ENCODE measurements around the gene RGCC.
A peak's percentile ranks its signal among the peaks of the same experiment; 100 is the strongest.
"Not testable (repeated sequence)": the region's sequence is repeated elsewhere in the genome, so short reads cannot be mapped to it uniquely, and the experiment has no call there.

RGCC gene, protein sequence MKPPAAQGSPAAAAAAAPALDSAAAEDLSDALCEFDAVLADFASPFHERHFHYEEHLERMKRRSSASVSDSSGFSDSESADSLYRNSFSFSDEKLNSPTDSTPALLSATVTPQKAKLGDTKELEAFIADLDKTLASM

DNA sequence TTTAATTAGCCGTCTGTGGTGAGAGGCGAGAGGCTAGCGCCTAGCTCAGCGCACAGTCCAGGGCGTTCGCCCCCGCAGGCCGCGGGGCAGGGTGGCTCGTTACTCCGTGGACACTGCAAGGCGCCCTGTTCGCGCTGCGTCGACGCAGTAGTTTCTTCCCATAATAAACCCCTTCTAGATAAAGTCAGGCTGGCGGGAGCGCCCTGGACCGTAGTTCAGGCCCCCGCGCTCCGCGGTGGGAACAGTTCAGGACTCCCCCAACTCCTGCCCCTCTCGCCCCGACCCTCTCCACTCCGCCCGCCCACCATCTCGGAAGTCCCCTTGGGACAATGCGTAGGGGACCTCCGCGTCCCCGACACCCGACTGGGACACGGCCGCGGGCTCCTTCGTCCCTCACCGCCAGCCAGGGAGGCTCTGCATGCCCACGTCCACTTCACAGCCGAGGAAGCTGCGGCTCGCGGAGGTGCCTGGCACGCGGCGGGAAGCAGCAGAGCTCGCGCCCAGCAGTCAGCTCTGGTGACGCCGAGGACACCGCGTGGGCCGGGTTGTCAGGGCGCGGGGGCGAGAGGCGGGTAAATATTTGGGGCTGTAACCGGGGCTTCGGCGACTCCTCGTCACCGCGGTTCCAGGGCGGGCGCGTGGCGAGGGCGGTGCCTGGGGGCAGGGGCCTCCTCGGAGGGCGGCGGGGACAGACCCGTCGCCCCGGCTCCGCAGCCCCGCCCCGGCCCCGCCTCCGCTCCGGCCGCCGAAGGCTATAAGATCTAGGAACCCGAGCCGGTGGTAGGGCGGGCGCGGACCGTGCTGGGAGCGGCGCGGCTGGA is at the start of gene RGCC:
Gene RGCC (plus strand): TSS at position 783 of the 821 bp plus-strand sequence. CDS start 158 bp downstream, outside the sequence.
- Mint-ChIP-seq H3K4me3 (peak within 1 kb of the TSS; percentile 99), H3K36me3 (peaks cover 17% of the 10 kb centered on the region), H3K4me1 (peaks cover 38% of the 10 kb centered on the region), H3K9me3 (no peaks in the 10 kb centered on the region), H3K27me3 (no peaks in the 10 kb centered on the region), H3K27ac (peak within 1 kb of the TSS; percentile 83)

DNA sequence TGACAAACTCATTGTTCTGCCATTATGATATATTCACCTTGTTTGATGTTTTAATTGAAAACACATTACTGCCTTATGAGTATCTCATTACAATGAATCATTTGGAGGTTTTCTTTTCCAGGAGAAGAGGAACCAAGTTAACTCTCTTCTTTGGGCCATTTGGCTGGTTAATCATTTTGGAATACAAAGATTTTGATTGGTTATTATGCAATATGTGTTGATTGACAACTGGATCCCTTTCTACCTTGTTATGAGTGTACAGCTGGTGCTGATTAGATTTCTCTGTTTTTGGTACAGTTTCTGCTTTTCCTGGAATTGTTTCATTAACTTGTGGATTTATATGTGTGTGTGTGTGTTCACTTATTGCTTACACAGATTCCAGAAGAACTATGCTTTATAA is 49.2 kb upstream of the RGCC start:
- Mint-ChIP-seq H3K9me3 (no peaks in the 10 kb centered on the region), H3K36me3 (no peaks in the 10 kb centered on the region), H3K27ac (no peak overlapping the region), H3K4me3 (no peak overlapping the region), H3K4me1 (peaks cover 3% of the 10 kb centered on the region), H3K27me3 (no peaks in the 10 kb centered on the region)

DNA sequence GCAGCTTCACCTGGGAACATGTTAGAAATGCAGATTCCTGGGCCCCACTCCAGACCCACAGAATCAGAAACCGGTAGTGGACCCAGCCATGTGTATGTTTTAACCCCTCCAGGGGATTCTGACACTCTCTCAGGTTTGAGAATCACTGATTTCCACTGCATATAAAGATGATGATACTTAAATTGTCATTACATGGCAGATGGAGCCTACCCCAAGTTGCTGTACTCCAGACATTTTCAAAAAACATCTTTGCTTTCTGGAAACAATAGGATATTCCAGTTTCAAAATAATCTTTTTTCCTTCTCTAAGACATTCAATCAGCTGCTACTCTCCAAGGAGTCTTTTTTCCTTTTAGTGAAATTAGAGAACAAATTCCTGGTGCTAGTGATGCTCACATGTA is 48.6 kb upstream of the RGCC start:
- Mint-ChIP-seq H3K4me3 (no peak overlapping the region), H3K27me3 (no peaks in the 10 kb centered on the region), H3K4me1 (peaks cover 3% of the 10 kb centered on the region), H3K27ac (no peak overlapping the region), H3K36me3 (no peaks in the 10 kb centered on the region), H3K9me3 (no peaks in the 10 kb centered on the region)

DNA sequence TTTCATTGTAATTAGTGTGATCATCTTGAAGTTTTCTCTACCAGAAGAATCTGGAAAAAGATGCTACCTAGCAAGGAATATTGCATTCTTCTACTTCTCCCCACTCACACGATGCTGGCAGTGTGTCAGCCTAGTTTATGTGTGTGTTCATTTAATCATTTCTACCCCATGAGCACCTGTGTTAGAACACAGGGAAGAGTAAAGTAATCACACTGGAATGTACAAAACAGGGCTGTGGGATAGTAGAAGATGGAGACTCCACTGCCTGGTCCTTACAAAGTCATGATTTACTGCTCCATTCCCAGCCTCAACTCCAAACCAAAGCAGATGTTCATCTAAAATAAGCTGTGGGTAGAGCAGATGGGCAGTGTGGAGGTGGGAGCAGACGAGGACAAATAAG is 47.7 kb upstream of the RGCC start:
- Mint-ChIP-seq H3K27ac (no peak overlapping the region), H3K9me3 (no peaks in the 10 kb centered on the region), H3K4me1 (peaks cover 3% of the 10 kb centered on the region), H3K27me3 (no peaks in the 10 kb centered on the region), H3K4me3 (no peak overlapping the region), H3K36me3 (no peaks in the 10 kb centered on the region)

DNA sequence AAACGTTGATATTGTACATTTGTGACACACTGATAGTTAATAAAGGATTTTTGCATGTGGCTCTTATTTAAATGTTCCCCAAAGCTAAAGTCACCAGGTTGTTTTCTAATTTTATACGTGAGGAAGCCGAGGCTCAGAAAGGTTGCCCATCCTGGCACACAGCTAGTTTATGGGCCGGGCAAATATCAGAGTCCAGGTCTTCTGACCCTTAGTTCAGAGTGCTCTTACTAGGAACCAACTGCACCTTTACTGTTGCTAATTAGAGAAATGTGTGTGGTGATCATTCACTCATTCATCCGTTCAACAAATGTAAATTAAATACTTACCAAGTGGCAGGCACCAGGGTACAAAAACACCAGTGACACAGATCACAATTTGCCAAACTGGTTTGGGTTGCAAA is 46.3 kb upstream of the RGCC start:
- Mint-ChIP-seq H3K9me3 (no peaks in the 10 kb centered on the region), H3K27me3 (no peaks in the 10 kb centered on the region), H3K4me3 (no peak overlapping the region), H3K27ac (no peak overlapping the region), H3K36me3 (no peaks in the 10 kb centered on the region), H3K4me1 (peaks cover 3% of the 10 kb centered on the region)

DNA sequence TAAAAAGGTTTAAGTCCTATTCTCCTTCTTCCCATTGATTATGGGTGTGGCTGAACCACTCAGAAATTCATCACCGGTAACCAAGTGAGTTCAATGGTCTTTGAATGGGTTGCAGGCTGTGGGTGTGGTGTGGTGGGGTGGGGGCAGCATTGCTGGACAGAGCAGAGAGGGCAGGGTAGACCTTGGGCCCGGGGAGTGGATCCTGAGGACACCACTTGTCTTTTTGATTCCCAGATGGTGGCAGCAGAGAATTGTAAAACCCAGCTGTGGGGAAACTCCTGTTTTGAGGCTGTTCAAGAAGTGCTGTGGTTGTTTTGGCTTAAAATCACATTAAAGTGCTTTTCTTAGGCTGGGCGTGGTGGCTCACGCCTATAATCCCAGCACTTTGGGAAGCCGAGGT is 45.8 kb upstream of the RGCC start:
- H3K36me3 Mint-ChIP-seq = no peaks in the 10 kb centered on the region
- no peak overlapping the region for H3K27ac Mint-ChIP-seq

DNA sequence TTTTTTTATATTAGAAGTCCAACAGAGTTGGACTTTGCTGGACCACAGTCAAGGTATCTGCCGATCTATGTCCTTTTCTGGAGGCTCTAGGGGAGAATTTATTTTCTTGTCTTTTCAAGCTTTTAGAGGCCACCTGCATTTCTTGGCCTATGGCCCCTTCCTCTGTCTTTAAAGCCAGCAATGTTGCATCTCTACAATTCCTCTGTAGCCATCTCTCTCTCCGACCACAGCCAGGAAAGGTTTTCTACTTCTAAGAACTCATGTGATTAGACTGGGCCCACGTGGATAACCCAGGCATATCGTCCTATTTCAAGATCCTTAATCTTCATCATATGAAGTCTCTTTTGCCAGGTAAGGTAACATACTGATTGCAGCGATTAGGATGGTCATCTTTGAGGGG is 43.5 kb upstream of the RGCC start:
- Mint-ChIP-seq H3K4me3 (no peak overlapping the region), H3K9me3 (no peaks in the 10 kb centered on the region), H3K27me3 (no peaks in the 10 kb centered on the region), H3K4me1 (peaks cover 3% of the 10 kb centered on the region), H3K27ac (no peak overlapping the region), H3K36me3 (peaks cover 1% of the 10 kb centered on the region)

More for the DNA sequence above, 45.8 kb upstream of the RGCC start:
- no peak overlapping the region for H3K4me3 Mint-ChIP-seq
- peaks cover 3% of the 10 kb centered on the region for H3K4me1 Mint-ChIP-seq
- no peaks in the 10 kb centered on the region for H3K9me3 Mint-ChIP-seq
- no peaks in the 10 kb centered on the region for H3K27me3 Mint-ChIP-seq

DNA sequence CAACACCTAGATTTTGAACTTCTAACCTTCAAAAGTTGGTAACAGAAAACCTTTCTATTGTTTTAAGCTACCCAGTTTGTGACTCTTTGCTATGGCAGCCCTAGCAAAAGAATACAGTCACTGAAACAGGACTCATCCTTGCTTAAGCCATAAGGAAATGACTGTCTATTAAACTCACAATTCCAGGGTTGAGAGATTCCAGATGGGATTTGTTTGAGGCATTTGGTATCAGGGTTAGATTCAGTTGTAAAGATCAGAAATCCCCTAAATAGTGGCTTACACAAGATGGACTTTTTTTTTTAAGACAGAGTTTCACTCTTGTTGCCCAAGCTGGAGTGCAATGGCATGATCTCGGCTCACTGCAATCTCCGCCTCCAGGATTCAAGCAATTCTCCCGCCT is 41.1 kb upstream of the RGCC start:
- H3K4me1 Mint-ChIP-seq = no peaks in the 10 kb centered on the region
- H3K27me3 Mint-ChIP-seq = no peaks in the 10 kb centered on the region
- H3K27ac Mint-ChIP-seq = no peak overlapping the region
- no peak overlapping the region for H3K4me3 Mint-ChIP-seq
- H3K9me3 Mint-ChIP-seq = no peaks in the 10 kb centered on the region
- peaks cover 1% of the 10 kb centered on the region for H3K36me3 Mint-ChIP-seq

DNA sequence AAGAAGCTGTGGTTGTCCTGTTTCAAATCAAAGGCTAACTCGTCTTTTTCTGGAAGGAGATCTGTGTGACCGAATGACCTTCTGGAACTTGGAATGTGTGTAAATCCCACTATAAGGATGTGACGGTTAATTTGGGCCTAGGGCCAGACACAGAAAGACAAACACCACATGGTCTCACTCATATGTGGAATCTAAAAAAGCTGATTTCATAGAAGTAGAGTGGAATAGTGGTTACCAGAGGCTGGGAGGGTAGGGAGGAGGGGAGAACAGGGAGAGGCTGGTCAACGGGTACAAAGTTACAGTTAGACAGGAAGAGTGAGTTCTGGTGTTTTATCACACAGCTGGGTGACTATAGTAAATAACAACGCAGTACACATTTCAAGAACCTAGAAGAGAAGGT is 39.3 kb upstream of the RGCC start:
- H3K9me3 Mint-ChIP-seq = no peaks in the 10 kb centered on the region
- H3K27ac Mint-ChIP-seq = no peak overlapping the region
- H3K4me3 Mint-ChIP-seq = no peak overlapping the region
- H3K27me3 Mint-ChIP-seq = no peaks in the 10 kb centered on the region
- H3K4me1 Mint-ChIP-seq = no peaks in the 10 kb centered on the region
- H3K36me3 Mint-ChIP-seq = peaks cover 1% of the 10 kb centered on the region

DNA sequence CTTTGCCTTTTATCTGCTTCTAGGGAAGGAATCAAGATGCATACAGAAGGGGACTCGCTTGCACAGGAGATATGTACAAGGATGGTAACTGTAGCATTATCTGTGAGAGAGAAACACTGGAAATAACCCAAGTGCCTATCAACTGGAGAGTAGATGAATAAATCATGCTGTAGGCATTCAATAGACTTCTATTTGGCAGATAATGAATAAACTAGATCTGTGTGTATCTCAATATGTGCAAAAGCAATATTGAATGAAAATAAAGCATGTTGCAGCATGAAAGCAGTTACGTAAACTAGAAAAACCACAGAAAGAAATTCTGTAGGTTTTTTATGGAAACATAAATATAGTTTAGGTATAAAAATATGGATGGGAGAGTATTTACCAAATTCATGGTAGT is 38.6 kb upstream of the RGCC start:
- Mint-ChIP-seq H3K27me3 (no peaks in the 10 kb centered on the region), H3K4me1 (no peaks in the 10 kb centered on the region), H3K9me3 (no peaks in the 10 kb centered on the region), H3K4me3 (no peak overlapping the region), H3K27ac (no peak overlapping the region), H3K36me3 (peaks cover 1% of the 10 kb centered on the region)

DNA sequence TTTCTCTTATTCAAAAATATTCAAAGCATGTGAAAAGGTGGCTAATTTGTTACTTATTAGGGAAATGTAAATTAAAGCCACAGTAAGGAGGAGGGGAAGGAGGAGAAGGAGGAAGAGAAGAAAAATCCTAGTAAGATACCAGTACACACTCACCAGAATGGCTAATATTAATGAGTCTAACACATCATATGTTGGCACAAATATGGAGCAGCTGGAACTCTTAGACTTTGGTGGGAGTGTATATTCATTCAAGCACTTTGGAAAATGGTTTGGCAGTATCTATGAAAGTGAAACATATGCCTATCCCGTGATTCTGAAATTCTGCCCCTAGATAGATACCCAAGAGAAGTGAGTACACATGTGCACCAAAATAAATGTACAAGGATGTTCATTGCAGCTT is 38.1 kb upstream of the RGCC start:
- no peak overlapping the region for H3K27ac Mint-ChIP-seq
- H3K9me3 Mint-ChIP-seq = no peaks in the 10 kb centered on the region
- H3K4me3 Mint-ChIP-seq = no peak overlapping the region
- H3K27me3 Mint-ChIP-seq = no peaks in the 10 kb centered on the region
- no peaks in the 10 kb centered on the region for H3K4me1 Mint-ChIP-seq
- peaks cover 1% of the 10 kb centered on the region for H3K36me3 Mint-ChIP-seq

DNA sequence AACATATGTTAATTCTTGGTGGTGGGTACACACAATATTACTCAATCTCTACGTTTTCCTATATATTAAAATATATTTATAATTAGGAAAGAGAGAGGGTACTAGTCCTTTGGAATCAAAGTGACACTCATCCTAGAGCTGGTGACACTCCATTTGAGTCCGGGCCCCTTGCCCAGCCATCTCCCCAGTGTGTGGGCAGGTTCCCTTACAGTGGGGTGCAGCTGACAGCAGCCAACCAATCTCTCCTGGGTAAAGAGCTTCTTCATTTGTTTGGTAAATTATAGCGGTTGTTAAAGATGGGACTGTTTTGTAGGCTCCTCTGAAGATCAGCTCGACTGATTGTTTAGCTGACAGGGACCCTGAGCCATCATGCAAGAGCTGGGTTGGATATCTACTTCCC is 37.2 kb upstream of the RGCC start:
- no peak overlapping the region for H3K4me3 Mint-ChIP-seq
- H3K9me3 Mint-ChIP-seq = no peaks in the 10 kb centered on the region
- no peaks in the 10 kb centered on the region for H3K27me3 Mint-ChIP-seq
- no peaks in the 10 kb centered on the region for H3K4me1 Mint-ChIP-seq
- H3K36me3 Mint-ChIP-seq = peaks cover 1% of the 10 kb centered on the region
- no peak overlapping the region for H3K27ac Mint-ChIP-seq

DNA sequence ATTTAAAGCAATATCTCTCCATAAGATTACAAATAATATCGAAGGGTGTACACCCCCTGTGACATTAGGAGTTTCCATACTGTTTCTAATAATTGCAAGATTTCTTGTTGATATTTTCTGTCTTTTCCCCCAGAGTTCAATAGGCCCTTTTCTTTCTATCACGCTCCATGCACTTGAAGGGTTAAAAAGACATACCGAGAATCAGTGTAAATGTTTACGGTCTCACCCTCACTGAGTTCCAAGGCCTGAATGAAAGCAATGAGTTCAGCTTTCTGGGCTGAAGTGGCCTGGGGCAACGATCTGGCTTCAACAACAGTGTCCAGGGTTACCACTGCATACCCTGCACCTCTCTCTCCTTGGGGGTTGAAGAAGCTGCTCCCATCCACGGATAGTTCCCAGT is 36.0 kb upstream of the RGCC start:
- H3K27ac Mint-ChIP-seq, H3K36me3 Mint-ChIP-seq, H3K27me3 Mint-ChIP-seq, H3K9me3 Mint-ChIP-seq, H3K4me3 Mint-ChIP-seq, H3K4me1 Mint-ChIP-seq: not testable (repeated sequence)

DNA sequence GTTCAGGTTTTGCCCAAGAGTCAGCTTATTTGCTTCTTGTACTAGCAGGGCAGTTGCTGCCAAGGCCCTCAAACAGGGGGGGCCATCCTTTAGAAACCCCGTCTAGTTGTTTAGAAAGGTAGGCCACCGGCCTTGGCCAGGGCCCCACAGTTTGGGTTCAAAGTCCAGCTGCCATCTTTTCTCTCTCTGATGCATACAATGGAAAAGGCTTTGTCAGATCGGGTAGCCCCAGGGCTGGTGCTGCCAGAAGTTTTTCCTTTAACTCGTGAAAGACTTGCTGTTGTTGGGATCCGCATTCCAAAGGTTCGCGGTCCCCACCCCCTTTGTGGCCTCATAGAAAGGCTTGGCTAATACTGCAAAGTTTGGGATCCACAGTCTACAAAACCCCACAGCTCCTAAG is 35.4 kb upstream of the RGCC start:
- not testable (repeated sequence) for H3K36me3 Mint-ChIP-seq, H3K9me3 Mint-ChIP-seq, H3K27ac Mint-ChIP-seq, H3K4me1 Mint-ChIP-seq, H3K27me3 Mint-ChIP-seq, H3K4me3 Mint-ChIP-seq

DNA sequence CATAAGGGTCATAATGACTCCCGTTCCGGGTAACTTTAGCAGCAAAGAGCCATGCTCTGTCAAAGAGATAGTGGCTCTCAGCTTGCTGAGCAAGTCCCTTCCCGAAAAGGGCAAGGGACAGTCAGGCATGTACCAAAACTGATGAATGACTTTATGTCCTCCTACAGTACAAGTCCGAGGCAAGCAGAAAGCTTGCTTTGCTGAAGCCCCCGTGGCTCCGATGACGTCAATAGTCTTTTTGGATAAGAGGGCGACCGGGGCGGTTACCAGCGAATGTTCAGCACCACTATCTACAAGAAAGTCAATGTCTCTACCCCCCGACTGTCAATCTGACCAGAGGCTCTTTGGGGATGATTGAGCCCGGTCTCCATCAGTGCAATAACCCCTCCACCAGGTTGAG is 34.1 kb upstream of the RGCC start:
- not testable (repeated sequence) for H3K36me3 Mint-ChIP-seq, H3K4me1 Mint-ChIP-seq, H3K27ac Mint-ChIP-seq, H3K4me3 Mint-ChIP-seq, H3K27me3 Mint-ChIP-seq, H3K9me3 Mint-ChIP-seq

DNA sequence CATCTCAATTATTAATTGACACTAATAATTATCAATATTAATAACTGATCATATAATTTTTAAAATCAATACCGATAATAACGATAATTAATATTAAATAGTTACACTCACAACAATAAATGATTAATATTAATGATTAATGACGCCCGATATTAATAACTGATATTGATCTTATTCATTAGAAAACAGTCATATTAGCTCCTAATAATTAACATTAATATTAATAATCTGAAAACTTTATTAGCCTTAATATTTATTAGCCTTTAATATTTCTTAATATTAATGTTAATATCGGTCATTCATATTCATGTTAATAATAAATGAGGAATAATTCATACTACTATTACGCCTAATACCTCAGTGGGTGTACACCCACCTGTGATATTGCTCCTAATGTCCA is 32.7 kb upstream of the RGCC start:
- not testable (repeated sequence) for H3K36me3 Mint-ChIP-seq

DNA sequence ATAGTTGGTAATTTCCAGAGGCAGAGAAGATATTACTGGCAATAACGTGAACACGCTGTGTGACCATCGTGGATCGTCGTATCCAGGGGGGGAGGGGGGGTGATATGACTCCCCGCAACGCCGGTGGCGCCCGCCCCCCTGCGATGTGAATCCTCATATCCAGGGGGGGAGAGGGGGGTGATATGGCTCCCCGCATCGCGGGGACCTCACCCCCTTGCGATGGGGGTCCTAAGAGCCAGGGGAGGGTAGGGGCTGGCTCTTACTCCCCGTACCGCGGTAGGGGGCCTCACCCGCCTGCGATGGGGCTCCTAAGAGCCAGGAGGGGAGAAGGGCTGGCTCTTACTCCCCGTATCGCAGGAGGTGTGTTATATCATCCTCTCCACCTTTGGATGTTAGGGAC is 31.3 kb upstream of the RGCC start:
- H3K9me3 Mint-ChIP-seq = no peaks in the 10 kb centered on the region
- no peak overlapping the region for H3K4me3 Mint-ChIP-seq
- H3K27me3 Mint-ChIP-seq = peaks cover 2% of the 10 kb centered on the region
- no peaks in the 10 kb centered on the region for H3K36me3 Mint-ChIP-seq
- peaks cover 7% of the 10 kb centered on the region for H3K4me1 Mint-ChIP-seq
- H3K27ac Mint-ChIP-seq = no peak overlapping the region

More for the DNA sequence above, 32.7 kb upstream of the RGCC start:
- H3K4me1 Mint-ChIP-seq, H3K27ac Mint-ChIP-seq, H3K27me3 Mint-ChIP-seq, H3K9me3 Mint-ChIP-seq, H3K4me3 Mint-ChIP-seq: not testable (repeated sequence)
